Hepatocyte (in vitro differentiated cells): ENCODE results near the gene TNNT3.

ENCODE experiments used
- CTCF ChIP-seq: fragments of 200-600 bp; sonication (generic); IDR thresholded peaks from 2 replicates; pipeline ENCODE4 v1.5.1; 2016; ENCODE audit warnings: antibody characterized with exemption, mild to moderate bottlenecking; ENCODE audit not compliant: poor library complexity
- EZH2 ChIP-seq: fragments of 200-600 bp; sonication (generic); IDR thresholded peaks from 2 replicates; pipeline ENCODE4 v1.6.1; 2016; ENCODE audit warnings: antibody characterized with exemption, mild to moderate bottlenecking, borderline replicate concordance

GRCh38 chr11:1875093-1875850, 44.2 kb upstream of the TNNT3 start:
- TF ChIP-seq EZH2 = no peak
- no peak for TF ChIP-seq CTCF
